HEK293 (cell line): ENCODE results near the gene RASSF1.

Source experiments
- BCL11B ChIP-seq: fragments of 450-650 bp; formaldehyde crosslinking; IDR thresholded peaks from 2 replicates; pipeline ENCODE4 v1.5.1; 2016; ENCODE audit warnings: low read depth, missing biosample characterization, missing genetic modification characterization
- EGR2 ChIP-seq: fragments of 450-650 bp; formaldehyde crosslinking; IDR thresholded peaks from 2 replicates; pipeline ENCODE4 v1.5.1; 2016; ENCODE audit warnings: low read depth, missing biosample characterization, missing genetic modification characterization
- KLF10 ChIP-seq: fragments of 450-650 bp; IDR thresholded peaks from 2 replicates; pipeline ENCODE4 v1.5.1; 2018; ENCODE audit warnings: missing biosample characterization, mild to moderate bottlenecking, missing genetic modification characterization
- REST ChIP-seq: fragments of 450-650 bp; formaldehyde crosslinking; IDR thresholded peaks from 2 replicates; pipeline ENCODE4 v1.5.1; 2016; ENCODE audit warnings: missing biosample characterization, missing genetic modification characterization
- TCF7L2 ChIP-seq: IDR thresholded peaks from 2 replicates; pipeline ENCODE4 v1.6.1; 2011; ENCODE audit warnings: low read depth, mild to moderate bottlenecking, inconsistent platforms, low read length, moderate library complexity, borderline replicate concordance
- YY1 ChIP-seq: fragments of 450-650 bp; formaldehyde crosslinking; IDR thresholded peaks from 2 replicates; pipeline ENCODE4 v1.5.1; 2018; ENCODE audit warnings: missing biosample characterization, missing genetic modification characterization
- ZBTB10 ChIP-seq: fragments of 450-650 bp; formaldehyde crosslinking; IDR thresholded peaks from 2 replicates; pipeline ENCODE4 v1.5.1; 2016; ENCODE audit warnings: missing biosample characterization, missing genetic modification characterization
- ZFP37 ChIP-seq: fragments of 450-650 bp; formaldehyde crosslinking; IDR thresholded peaks from 2 replicates; pipeline ENCODE4 v1.5.1; 2016; ENCODE audit warnings: missing biosample characterization, missing genetic modification characterization
- ZNF133 ChIP-seq: fragments of 450-650 bp; formaldehyde crosslinking; IDR thresholded peaks from 2 replicates; pipeline ENCODE4 v1.5.1; 2016; ENCODE audit warnings: missing biosample characterization, missing genetic modification characterization
- ZNF146 ChIP-seq: fragments of 450-650 bp; formaldehyde crosslinking; IDR thresholded peaks from 2 replicates; pipeline ENCODE4 v1.5.1; 2016; ENCODE audit warnings: missing biosample characterization, missing genetic modification characterization
- ZNF157 ChIP-seq: fragments of 450-650 bp; formaldehyde crosslinking; IDR thresholded peaks from 2 replicates; pipeline ENCODE4 v1.5.1; 2016; ENCODE audit warnings: missing biosample characterization, missing genetic modification characterization
- ZNF16 ChIP-seq: fragments of 450-650 bp; formaldehyde crosslinking; IDR thresholded peaks from 2 replicates; pipeline ENCODE4 v1.5.1; 2016; ENCODE audit warnings: low read depth, missing biosample characterization, missing genetic modification characterization
- ZNF174 ChIP-seq: fragments of 450-650 bp; formaldehyde crosslinking; IDR thresholded peaks from 2 replicates; pipeline ENCODE4 v1.5.0; 2017; ENCODE audit warnings: missing biosample characterization, mild to moderate bottlenecking, missing genetic modification characterization
- ZNF311 ChIP-seq: fragments of 450-650 bp; formaldehyde crosslinking; IDR thresholded peaks from 2 replicates; pipeline ENCODE4 v1.5.1; 2017; ENCODE audit warnings: missing biosample characterization, missing genetic modification characterization, borderline replicate concordance
- ZNF341 ChIP-seq: fragments of 450-650 bp; formaldehyde crosslinking; IDR thresholded peaks from 2 replicates; pipeline ENCODE4; 2016; ENCODE audit warnings: low read depth, missing biosample characterization, missing genetic modification characterization
- ZNF394 ChIP-seq: fragments of 450-650 bp; formaldehyde crosslinking; IDR thresholded peaks from 2 replicates; pipeline ENCODE4 v1.5.1; 2016; ENCODE audit warnings: missing biosample characterization, missing genetic modification characterization, mild to moderate bottlenecking, moderate library complexity, borderline replicate concordance
- ZNF433 ChIP-seq: fragments of 450-650 bp; formaldehyde crosslinking; IDR thresholded peaks from 2 replicates; pipeline ENCODE4 v1.5.1; 2016; ENCODE audit warnings: missing biosample characterization, missing genetic modification characterization, low read depth
- ZNF510 ChIP-seq: fragments of 450-650 bp; formaldehyde crosslinking; IDR thresholded peaks from 2 replicates; pipeline ENCODE4 v1.5.1; 2018; ENCODE audit warnings: mild to moderate bottlenecking, missing genetic modification characterization, missing biosample characterization; ENCODE audit not compliant: insufficient replicate concordance
- ZNF544 ChIP-seq: fragments of 450-650 bp; formaldehyde crosslinking; IDR thresholded peaks from 2 replicates; pipeline ENCODE4 v1.5.0; 2017; ENCODE audit warnings: missing biosample characterization, missing genetic modification characterization
- ZNF549 ChIP-seq: fragments of 450-650 bp; IDR thresholded peaks from 2 replicates; pipeline ENCODE4 v1.5.1; 2018; ENCODE audit warnings: missing biosample characterization, missing genetic modification characterization, mild to moderate bottlenecking, inconsistent platforms, moderate library complexity
- ZNF580 ChIP-seq: fragments of 450-650 bp; formaldehyde crosslinking; IDR thresholded peaks from 2 replicates; pipeline ENCODE4 v1.5.1; 2016; ENCODE audit warnings: missing biosample characterization, missing genetic modification characterization
- ZNF600 ChIP-seq: fragments of 450-650 bp; formaldehyde crosslinking; IDR thresholded peaks from 2 replicates; pipeline ENCODE4 v1.5.1; 2016; ENCODE audit warnings: missing biosample characterization, missing genetic modification characterization
- ZNF623 ChIP-seq: fragments of 450-650 bp; formaldehyde crosslinking; IDR thresholded peaks from 2 replicates; pipeline ENCODE4 v1.5.1; 2016; ENCODE audit warnings: missing biosample characterization, missing genetic modification characterization
- ZNF639 ChIP-seq: fragments of 450-650 bp; formaldehyde crosslinking; IDR thresholded peaks from 2 replicates; pipeline ENCODE4 v1.5.1; 2016; ENCODE audit warnings: missing biosample characterization, missing genetic modification characterization
- ZNF677 ChIP-seq: fragments of 450-650 bp; IDR thresholded peaks from 2 replicates; pipeline ENCODE4 v1.5.0; 2018; ENCODE audit warnings: missing biosample characterization, mild to moderate bottlenecking, missing genetic modification characterization, moderate library complexity
- ZNF776 ChIP-seq: fragments of 450-650 bp; formaldehyde crosslinking; IDR thresholded peaks from 2 replicates; pipeline ENCODE4 v1.5.0; 2017; ENCODE audit warnings: missing biosample characterization, missing genetic modification characterization, borderline replicate concordance
- ZNF777 ChIP-seq: fragments of 450-650 bp; formaldehyde crosslinking; IDR thresholded peaks from 2 replicates; pipeline ENCODE4 v1.5.1; 2017; ENCODE audit warnings: missing biosample characterization, missing genetic modification characterization, borderline replicate concordance
- ZSCAN30 ChIP-seq: fragments of 450-650 bp; IDR thresholded peaks from 2 replicates; pipeline ENCODE4 v1.5.1; 2018; ENCODE audit warnings: missing biosample characterization, mild to moderate bottlenecking, missing genetic modification characterization, moderate library complexity
- TF ChIP-seq, protein P1 (sequence below): fragments of 450-650 bp; formaldehyde crosslinking; IDR thresholded peaks from 2 replicates; pipeline ENCODE4 v1.5.1; 2017; ENCODE audit warnings: missing biosample characterization, missing genetic modification characterization

RASSF1 gene

GRCh38 chr3:50337175-50337861 is 3.3 kb downstream of the RASSF1 start (continued):
- TF ChIP-seq ZNF394 (tag by site-specific recombination) (no peak), ZNF510 (tag by site-specific recombination) (no peak), TCF7L2 (no peak), REST (tag by site-specific recombination) (no peak), ZBTB10 (tag by site-specific recombination) (peak; percentile 77), ZNF544 (tag by site-specific recombination) (no peak), KLF10 (tag by site-specific recombination) (peak; percentile 27; the same call in 1 of the 2 replicates), ZSCAN30 (tag by site-specific recombination) (0 out of 2 replicates have a peak, but pooled peaks have one; percentile 43), ZNF580 (no peak), ZNF433 (tag by site-specific recombination) (no peak), ZNF16 (tag by site-specific recombination) (no peak), ZNF623 (tag by site-specific recombination) (no peak), ZNF639 (tag by site-specific recombination) (0 out of 2 replicates have a peak, but pooled peaks have one; percentile 7), ZNF157 (no peak), ZNF341 (tag by site-specific recombination) (peak; percentile 76), EGR2 (tag by site-specific recombination) (peak; percentile 83), ZFP37 (tag by site-specific recombination) (no peak; the same call in 1 of the 2 replicates), ZNF549 (tag by site-specific recombination) (no peak), ZNF174 (tag by site-specific recombination) (no peak), ZNF776 (no peak), ZNF146 (tag by site-specific recombination) (no peak), BCL11B (tag by site-specific recombination) (0 out of 2 replicates have a peak, but pooled peaks have one; percentile 60), ZNF777 (tag by site-specific recombination) (no peak), ZNF677 (tag by site-specific recombination) (no peak), ZNF600 (tag by site-specific recombination) (peak; percentile 75), ZNF311 (tag by site-specific recombination) (no peak), ZNF133 (peak; percentile 31; the same call in 1 of the 2 replicates), YY1 (tag by site-specific recombination) (no peak)
- TF ChIP-seq, protein P1, sequence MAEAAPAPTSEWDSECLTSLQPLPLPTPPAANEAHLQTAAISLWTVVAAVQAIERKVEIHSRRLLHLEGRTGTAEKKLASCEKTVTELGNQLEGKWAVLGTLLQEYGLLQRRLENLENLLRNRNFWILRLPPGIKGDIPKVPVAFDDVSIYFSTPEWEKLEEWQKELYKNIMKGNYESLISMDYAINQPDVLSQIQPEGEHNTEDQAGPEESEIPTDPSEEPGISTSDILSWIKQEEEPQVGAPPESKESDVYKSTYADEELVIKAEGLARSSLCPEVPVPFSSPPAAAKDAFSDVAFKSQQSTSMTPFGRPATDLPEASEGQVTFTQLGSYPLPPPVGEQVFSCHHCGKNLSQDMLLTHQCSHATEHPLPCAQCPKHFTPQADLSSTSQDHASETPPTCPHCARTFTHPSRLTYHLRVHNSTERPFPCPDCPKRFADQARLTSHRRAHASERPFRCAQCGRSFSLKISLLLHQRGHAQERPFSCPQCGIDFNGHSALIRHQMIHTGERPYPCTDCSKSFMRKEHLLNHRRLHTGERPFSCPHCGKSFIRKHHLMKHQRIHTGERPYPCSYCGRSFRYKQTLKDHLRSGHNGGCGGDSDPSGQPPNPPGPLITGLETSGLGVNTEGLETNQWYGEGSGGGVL = 0 out of 2 replicates have a peak, but pooled peaks have one; percentile 28
